Upper lobe of right lung (tissue), 1 donor: ENCODE results near the gene RNF167. TPM values are rescaled to one million over a fixed set of nuclear protein-coding genes. Genes with fewer than 3 reads are reported as not detected.
A peak's percentile ranks its signal among the peaks of the same experiment; 100 is the strongest.

Experiments
- ATAC-seq: fragments of 200-7000 bp; cut with Tn5 transposase; one replicate; pipeline ENCODE4 v1.9.1; 2020; ENCODE audit warnings: mild to moderate bottlenecking, moderate library complexity
- DNase-seq: peaks from one replicate; pipeline ENCODE4 v3.0.0-alpha.2; 2020
- H3K27ac ChIP-seq: fragments of 200-600 bp; one replicate; pipeline ENCODE4 v1.8.0; 2022
- H3K27me3 ChIP-seq: fragments of 200-600 bp; one replicate; pipeline ENCODE4 v1.8.0; 2022; ENCODE audit warnings: mild to moderate bottlenecking
- H3K36me3 ChIP-seq: fragments of 200-600 bp; one replicate; pipeline ENCODE4 v1.8.0; 2022
- H3K4me1 ChIP-seq: fragments of 200-600 bp; one replicate; pipeline ENCODE4 v1.8.0; 2022
- H3K4me3 ChIP-seq: fragments of 200-600 bp; one replicate; pipeline ENCODE4 v1.8.0; 2022; ENCODE audit warnings: mild to moderate bottlenecking
- H3K9me3 ChIP-seq: fragments of 200-600 bp; one replicate; pipeline ENCODE4 v1.8.0; 2022
- intact Hi-C: fragments of 100-400 bp; cut with DNase I; formaldehyde crosslinking; loops from one replicate; pipeline ENCODE4 v1.11.0; 2022
- long read RNA-seq: library from polyadenylated mRNA; unstranded; transcript quantifications from one replicate; pipeline ENCODE4 v2.0.0, GENCODE V29; 2021
- total RNA-seq: library from RNA; stranded (reverse); fragmentation: NEBNext Ultra II Directional; extraction: Animal tissue kit (Norgen Biotek cat#: 25700); gene quantifications from one replicate; pipeline ENCODE4 v1.2.1, GENCODE V29; 2021
- TF ChIP-seq, protein P1 (sequence below): fragments of 200-600 bp; IDR thresholded peaks from one replicate; pipeline ENCODE4 v1.8.0; 2022; ENCODE audit warnings: antibody characterized with exemption
- donor health status: DM: no; HTN: yes; CAD: no; lungs with severe emphysema.

RNF167 gene
- 92.9 TPM for total RNA-seq
- long read RNA-seq, transcript RNF167-201 (10 exons, 1,915 nt), result minor isoform, 12 of 44 reads
- long read RNA-seq, transcript RNF167-211 (9 exons, 1,757 nt), result major isoform, 16 of 44 reads
- long read RNA-seq, partial matches to known transcripts, result 2 of 44 reads
- long read RNA-seq, other reads (novel, unspliced or antisense), result 14 of 44 reads

DNA sequence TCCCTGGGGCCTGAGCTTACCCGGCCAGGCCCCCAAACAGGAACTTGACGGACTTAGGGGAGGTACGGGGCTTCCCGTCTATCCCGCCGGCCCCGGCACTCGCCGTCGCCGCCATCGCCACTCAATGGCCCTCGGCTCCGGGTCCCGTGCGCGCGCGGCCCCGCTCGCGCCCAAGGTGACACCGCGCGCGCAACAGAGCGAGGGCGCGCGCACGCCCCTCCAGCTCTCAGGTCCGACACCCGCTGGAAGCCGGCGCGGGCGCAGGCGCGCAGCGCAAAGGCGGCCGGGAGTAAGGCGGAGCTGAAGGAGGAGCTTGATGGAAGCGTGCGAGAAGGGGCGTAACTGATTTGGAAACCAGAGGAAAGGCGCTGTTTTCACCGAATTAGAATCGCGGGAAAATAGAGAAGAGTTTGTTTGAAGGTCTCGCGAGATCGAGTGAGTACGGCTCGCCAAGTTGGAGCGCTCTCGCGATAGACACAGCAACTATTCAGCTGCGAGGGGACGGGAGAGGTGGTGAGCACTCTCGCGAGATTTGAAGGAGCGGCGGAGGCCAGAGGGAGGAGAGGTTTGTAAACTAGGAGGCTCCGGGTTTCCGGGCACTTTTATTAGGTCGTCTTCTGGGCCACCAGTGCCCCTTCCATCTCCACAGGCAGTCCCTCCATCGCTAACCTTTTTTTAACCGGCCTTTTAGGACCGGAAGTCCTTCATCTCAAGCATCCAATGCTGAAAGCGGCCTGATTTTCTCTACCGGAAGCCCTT lies at the start of gene RNF167, which contains the start of gene SLC25A11:
TSS of gene RNF167 (plus strand) at position 473 of the 759 bp plus-strand sequence. CDS start 642 bp downstream, outside the sequence.
TSS of gene SLC25A11 (minus strand) at position 251 of the 759 bp plus-strand sequence. CDS start at position 115, 136 bp downstream.
- Histone ChIP-seq H3K36me3 (peaks cover 43% of the 10 kb centered on the region), H3K27ac (peak within 1 kb of the TSS; percentile 91), H3K4me1 (peaks cover 50% of the 10 kb centered on the region)

DNA sequence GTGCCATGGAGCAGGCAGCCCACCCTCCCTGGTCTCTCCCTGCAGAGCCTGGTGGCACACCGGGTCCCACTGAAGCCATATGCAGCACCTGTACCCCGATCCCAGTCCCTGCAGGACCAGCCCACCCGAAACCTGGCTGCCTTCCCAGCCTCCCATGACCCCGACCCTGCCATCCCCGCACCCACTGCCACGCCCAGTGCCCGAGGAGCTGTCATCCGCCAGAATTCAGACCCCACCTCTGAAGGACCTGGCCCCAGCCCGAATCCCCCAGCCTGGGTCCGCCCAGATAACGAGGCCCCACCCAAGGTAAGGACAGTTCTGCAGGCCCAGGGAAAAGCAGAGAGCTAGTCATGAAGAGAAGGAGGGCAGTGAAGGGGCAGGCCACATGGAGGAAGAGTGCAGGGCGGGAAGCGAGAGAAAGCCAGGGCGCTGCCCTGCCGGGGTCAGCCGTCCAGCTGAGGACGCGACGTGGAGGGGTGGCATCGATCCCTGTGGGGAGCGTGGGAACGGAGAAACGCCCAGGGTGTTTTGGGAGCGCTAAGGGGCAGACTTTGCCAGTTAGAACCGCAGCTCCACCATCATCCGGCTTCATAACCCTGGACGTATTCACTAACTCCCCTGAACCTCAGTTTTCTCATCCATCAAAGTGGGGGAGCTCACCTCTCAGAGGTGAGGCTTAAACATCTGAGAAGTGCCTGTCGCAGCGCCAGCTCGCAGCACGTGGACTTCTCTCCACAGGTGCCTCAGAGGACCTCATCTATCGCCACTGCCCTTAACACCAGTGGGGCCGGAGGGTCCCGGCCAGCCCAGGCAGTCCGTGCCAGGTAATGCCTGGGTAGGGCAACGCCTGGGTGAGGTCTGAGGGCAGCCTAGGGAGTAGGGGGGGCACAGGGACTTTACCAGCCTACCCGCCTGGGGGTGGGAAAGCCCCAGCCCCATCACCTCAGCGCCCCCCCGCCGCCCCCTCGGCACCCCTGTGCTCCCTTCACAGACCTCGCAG lies 48.4 kb upstream of the RNF167 start:
- ATAC-seq (no peak), DNase-seq (no peak)
- H3K27me3 ChIP-seq, result no peaks in the 10 kb centered on the region
- no peaks in the 10 kb centered on the region for H3K4me1 ChIP-seq
- no peaks in the 10 kb centered on the region for H3K9me3 ChIP-seq
- H3K36me3 ChIP-seq, result peaks cover 91% of the 10 kb centered on the region
- intact Hi-C loops, result no loop called here
- H3K4me3 ChIP-seq, result no peak overlapping the region
- H3K27ac ChIP-seq, result no peak overlapping the region
- TF ChIP-seq, protein P1, sequence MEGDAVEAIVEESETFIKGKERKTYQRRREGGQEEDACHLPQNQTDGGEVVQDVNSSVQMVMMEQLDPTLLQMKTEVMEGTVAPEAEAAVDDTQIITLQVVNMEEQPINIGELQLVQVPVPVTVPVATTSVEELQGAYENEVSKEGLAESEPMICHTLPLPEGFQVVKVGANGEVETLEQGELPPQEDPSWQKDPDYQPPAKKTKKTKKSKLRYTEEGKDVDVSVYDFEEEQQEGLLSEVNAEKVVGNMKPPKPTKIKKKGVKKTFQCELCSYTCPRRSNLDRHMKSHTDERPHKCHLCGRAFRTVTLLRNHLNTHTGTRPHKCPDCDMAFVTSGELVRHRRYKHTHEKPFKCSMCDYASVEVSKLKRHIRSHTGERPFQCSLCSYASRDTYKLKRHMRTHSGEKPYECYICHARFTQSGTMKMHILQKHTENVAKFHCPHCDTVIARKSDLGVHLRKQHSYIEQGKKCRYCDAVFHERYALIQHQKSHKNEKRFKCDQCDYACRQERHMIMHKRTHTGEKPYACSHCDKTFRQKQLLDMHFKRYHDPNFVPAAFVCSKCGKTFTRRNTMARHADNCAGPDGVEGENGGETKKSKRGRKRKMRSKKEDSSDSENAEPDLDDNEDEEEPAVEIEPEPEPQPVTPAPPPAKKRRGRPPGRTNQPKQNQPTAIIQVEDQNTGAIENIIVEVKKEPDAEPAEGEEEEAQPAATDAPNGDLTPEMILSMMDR, result no peak

More for the DNA sequence above, at the start of gene RNF167, which contains the start of gene SLC25A11:
- TF ChIP-seq, protein P1, result no peak
- peak within 1 kb of the TSS; percentile 98 for H3K4me3 ChIP-seq
- H3K27me3 ChIP-seq, result no peaks in the 10 kb centered on the region
- ATAC-seq (peak; percentile 95), DNase-seq (peak; percentile 97)
- intact Hi-C loops, result no loop called here
- H3K9me3 ChIP-seq, result no peaks in the 10 kb centered on the region

DNA sequence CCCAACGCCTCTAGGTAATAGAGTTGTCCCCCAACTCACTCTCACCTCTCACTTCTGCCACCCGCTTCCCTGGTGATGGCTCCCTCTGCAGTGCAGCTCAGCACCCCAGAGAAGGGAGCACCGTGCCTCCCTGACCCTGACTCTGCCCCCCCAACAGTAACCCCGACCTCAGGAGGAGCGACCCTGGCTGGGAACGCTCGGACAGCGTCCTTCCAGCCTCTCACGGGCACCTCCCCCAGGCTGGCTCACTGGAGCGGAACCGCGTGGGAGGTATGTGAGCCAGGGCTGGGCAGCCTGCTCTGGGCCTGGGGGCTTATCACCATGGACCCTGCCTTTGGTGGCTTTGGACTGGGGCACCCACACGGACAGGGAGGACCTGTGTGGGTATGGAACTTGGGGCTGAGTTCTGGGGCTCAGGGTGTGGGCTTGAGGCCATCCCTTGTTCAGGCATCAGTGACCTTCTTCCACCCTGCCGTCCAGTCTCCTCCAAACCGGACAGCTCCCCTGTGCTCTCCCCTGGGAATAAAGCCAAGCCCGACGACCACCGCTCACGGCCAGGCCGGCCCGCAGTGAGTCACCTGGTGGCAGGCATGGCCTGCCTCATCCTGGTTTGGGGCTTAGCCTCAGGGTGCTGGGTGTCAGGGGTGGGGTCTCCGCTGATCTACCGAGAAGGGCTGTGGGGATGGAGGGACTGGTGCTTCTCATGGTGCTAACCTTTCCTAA lies 47.4 kb upstream of the RNF167 start:
- TF ChIP-seq, protein P1, result no peak
- intact Hi-C loops, result no loop called here
- no peak for DNase-seq

DNA sequence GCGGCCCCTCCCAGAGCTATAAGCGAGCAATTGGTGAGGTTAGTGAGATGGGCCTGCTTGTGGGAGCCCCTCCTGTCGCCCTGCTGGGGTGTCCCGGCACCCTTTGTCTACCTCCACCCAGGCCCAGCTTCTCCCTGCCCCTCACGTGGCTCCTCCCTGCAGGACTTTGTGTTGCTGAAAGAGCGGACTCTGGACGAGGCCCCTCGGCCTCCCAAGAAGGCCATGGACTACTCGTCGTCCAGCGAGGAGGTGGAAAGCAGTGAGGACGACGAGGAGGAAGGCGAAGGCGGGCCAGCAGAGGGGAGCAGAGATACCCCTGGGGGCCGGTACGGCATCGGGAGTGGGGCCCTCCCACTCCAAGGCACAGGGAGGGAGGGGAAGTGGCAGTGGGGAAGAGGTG lies 46.8 kb upstream of the RNF167 start:
- no peak for DNase-seq
- TF ChIP-seq, protein P1, result no peak
- ATAC-seq, result no peak
- no peaks in the 10 kb centered on the region for H3K4me1 ChIP-seq
- intact Hi-C loops, result no loop called here
- H3K27me3 ChIP-seq, result no peaks in the 10 kb centered on the region
- H3K36me3 ChIP-seq, result peaks cover 81% of the 10 kb centered on the region
- H3K4me3 ChIP-seq, result no peak overlapping the region
- no peaks in the 10 kb centered on the region for H3K9me3 ChIP-seq
- H3K27ac ChIP-seq, result no peak overlapping the region

More for the DNA sequence above, 47.4 kb upstream of the RNF167 start:
- H3K27ac ChIP-seq, result no peak overlapping the region
- H3K36me3 ChIP-seq, result peaks cover 87% of the 10 kb centered on the region
- no peak overlapping the region for H3K4me3 ChIP-seq
- ATAC-seq, result no peak
- no peaks in the 10 kb centered on the region for H3K4me1 ChIP-seq
- no peaks in the 10 kb centered on the region for H3K9me3 ChIP-seq
- H3K27me3 ChIP-seq, result no peaks in the 10 kb centered on the region
